ENCODE results near the gene GABRB3.

DNA sequence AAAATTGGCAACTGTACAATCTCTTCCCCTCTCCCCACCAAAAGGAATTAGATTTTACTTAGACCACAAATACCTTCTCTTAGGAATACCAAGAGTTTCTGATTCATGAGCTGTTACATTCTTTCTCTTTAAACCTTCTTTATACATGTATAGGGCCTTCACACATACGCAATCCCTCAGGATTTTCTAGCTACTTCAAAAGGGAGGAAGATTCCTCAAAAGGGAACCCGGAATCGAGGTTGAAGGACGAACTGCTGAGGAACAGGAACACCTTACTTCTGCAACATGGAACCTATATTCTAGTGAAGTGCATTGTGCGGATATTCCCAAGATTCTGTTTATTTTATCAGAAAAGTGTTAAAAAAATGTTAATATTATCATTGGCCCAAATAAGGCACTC lies 52.3 kb downstream of the GABRB3 start:
- TF ChIP-seq, protein P1, sequence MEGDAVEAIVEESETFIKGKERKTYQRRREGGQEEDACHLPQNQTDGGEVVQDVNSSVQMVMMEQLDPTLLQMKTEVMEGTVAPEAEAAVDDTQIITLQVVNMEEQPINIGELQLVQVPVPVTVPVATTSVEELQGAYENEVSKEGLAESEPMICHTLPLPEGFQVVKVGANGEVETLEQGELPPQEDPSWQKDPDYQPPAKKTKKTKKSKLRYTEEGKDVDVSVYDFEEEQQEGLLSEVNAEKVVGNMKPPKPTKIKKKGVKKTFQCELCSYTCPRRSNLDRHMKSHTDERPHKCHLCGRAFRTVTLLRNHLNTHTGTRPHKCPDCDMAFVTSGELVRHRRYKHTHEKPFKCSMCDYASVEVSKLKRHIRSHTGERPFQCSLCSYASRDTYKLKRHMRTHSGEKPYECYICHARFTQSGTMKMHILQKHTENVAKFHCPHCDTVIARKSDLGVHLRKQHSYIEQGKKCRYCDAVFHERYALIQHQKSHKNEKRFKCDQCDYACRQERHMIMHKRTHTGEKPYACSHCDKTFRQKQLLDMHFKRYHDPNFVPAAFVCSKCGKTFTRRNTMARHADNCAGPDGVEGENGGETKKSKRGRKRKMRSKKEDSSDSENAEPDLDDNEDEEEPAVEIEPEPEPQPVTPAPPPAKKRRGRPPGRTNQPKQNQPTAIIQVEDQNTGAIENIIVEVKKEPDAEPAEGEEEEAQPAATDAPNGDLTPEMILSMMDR (IDR thresholded peaks at IDR 0.05), result no peak
- TF ChIP-seq ZFX (IDR thresholded peaks at IDR 0.05; ENCODE audit: borderline replicate concordance), result no peak

All from 22Rv1 (cell line).